IPS DF 6.9 (cell line): ENCODE data around the gene YTHDC1.
A peak's percentile ranks its signal among the peaks of the same experiment; 100 is the strongest.

Experiments
- DNase-seq: peaks from one replicate; pipeline ENCODE4 v3.0.0-alpha.2; 2013; ENCODE audit warnings: low read depth, low spot score
- H3K27ac ChIP-seq: one replicate; pipeline ENCODE4 v1.5.1; 2013; ENCODE audit warnings: low read length, control low read depth
- H3K27me3 ChIP-seq: 2 replicates; pipeline ENCODE4 v1.6.1; 2013; ENCODE audit warnings: mild to moderate bottlenecking, low read length; ENCODE audit not compliant: control insufficient read depth, insufficient read depth
- H3K36me3 ChIP-seq: 2 replicates; pipeline ENCODE4 v1.6.1; 2013; ENCODE audit warnings: low read length; ENCODE audit not compliant: control insufficient read depth, insufficient read depth
- H3K4me1 ChIP-seq: 2 replicates; pipeline ENCODE4 v1.6.1; 2013; ENCODE audit warnings: low read length; ENCODE audit not compliant: control insufficient read depth, insufficient read depth
- H3K4me3 ChIP-seq: 2 replicates; pipeline ENCODE4 v1.5.1; 2013; ENCODE audit warnings: mild to moderate bottlenecking, low read length
- H3K9me3 ChIP-seq: 2 replicates; pipeline ENCODE4 v1.6.1; 2013; ENCODE audit warnings: low read length, inconsistent platforms; ENCODE audit not compliant: control insufficient read depth, insufficient read depth
- WGBS: extraction: QIAGEN DNeasy Blood & Tissue Kit; methylation state at CpG from one replicate; pipeline ENCODE4 v1.1.7; 2013; ENCODE audit warnings: mixed read lengths, missing lambda C conversion rate; ENCODE audit not compliant: insufficient read length, insufficient coverage; 5-methylcytosine and 5-hydroxymethylcytosine counted together

YTHDC1 gene

DNA sequence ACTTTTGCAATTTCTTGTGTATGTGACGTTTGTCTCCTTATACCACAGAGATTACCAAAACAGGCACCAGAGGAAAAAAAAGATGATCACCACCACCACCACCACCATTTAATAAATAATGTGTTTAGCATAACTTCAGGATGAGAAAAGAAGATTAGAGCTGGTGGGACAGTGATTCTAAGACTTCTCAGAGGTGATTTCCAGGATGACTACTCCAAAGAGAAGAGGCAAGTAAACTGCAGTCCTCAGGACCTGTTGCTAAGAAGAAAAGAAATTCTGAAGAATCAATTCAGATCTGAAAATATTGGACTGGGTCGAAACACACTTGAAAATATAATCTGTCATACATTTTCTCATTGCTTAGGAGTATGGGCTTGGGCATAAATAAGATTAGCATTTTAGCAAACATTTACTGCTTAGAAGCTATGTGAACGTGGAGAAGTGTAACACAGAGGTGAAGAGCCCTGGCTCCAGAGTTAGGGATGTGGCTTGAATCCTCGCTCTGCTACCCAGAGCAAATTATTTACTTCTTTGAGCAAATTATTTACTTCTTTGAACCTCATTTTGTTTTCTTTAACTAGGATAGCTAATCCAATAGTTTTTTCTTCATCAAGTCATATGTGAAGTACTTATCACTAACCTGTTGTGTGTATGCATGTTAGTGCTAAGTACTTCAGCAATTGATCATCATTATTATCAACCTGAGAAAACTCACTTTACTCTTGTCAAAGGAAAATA lies 10.5 kb upstream of the YTHDC1 start:
- no CpG with 5 or more reads among the region's 4 CpGs for WGBS
- no peaks in the 10 kb centered on the region; the same call in 1 of the 2 replicates for H3K27me3 ChIP-seq
- no peak overlapping the region for H3K27ac ChIP-seq
- H3K36me3 ChIP-seq: no peaks in the 10 kb centered on the region
- no peak overlapping the region for H3K4me3 ChIP-seq
- no peaks in the 10 kb centered on the region; the same call in 1 of the 2 replicates for H3K9me3 ChIP-seq
- H3K4me1 ChIP-seq: no peaks in the 10 kb centered on the region
- DNase-seq: no peak

DNA sequence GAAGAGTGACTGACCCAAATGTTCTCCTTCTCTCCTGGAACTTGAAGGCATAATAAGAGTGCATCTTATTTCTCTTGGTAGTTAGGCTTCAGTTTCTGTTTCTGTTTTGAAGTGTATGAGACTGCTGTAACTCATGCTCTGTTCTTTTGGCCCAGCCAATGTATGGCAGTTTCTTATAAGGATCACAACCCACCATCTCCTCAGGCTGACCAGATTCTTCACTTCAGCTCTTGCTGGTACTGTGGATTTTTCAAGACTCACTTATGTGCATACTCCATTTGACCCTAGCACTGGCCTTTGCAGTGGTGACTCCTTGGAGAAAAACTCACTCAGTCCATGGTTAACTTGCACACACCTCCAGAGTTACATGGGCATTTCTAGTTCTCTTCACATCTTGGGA lies 9.6 kb upstream of the YTHDC1 start:
- DNase-seq: no peak
- H3K4me1 ChIP-seq: no peaks in the 10 kb centered on the region
- no peaks in the 10 kb centered on the region; the same call in 1 of the 2 replicates for H3K27me3 ChIP-seq
- no peaks in the 10 kb centered on the region for H3K9me3 ChIP-seq
- H3K4me3 ChIP-seq: no peak overlapping the region
- no peak overlapping the region for H3K27ac ChIP-seq
- no peaks in the 10 kb centered on the region for H3K36me3 ChIP-seq

GRCh38 chr4:68358988-68359387 lies 9.1 kb upstream of the YTHDC1 start:
- Histone ChIP-seq H3K4me3 (no peak overlapping the region), H3K9me3 (no peaks in the 10 kb centered on the region), H3K27ac (no peak overlapping the region), H3K36me3 (no peaks in the 10 kb centered on the region), H3K27me3 (no peaks in the 10 kb centered on the region; the same call in 1 of the 2 replicates), H3K4me1 (no peaks in the 10 kb centered on the region)
- WGBS: no CpG with 5 or more reads among the region's 2 CpGs
- DNase-seq: no peak

- DNase-seq: no peak
- H3K27ac ChIP-seq: no peak overlapping the region
- 100% methylated on average over 1 of the region's 2 CpGs for WGBS
- no peaks in the 10 kb centered on the region for H3K9me3 ChIP-seq
- no peak overlapping the region for H3K4me3 ChIP-seq
- H3K36me3 ChIP-seq: no peaks in the 10 kb centered on the region
- H3K4me1 ChIP-seq: no peaks in the 10 kb centered on the region
- no peaks in the 10 kb centered on the region for H3K27me3 ChIP-seq
These were observed 2.9 kb upstream of the YTHDC1 start for GRCh38 chr4:68352791-68353190.

- no peak for DNase-seq
- Histone ChIP-seq H3K9me3 (no peaks in the 10 kb centered on the region), H3K4me3 (peak overlapping the region; percentile 75; the same call in 1 of the 2 replicates), H3K27ac (no peak overlapping the region), H3K4me1 (no peaks in the 10 kb centered on the region), H3K27me3 (no peaks in the 10 kb centered on the region), H3K36me3 (no peaks in the 10 kb centered on the region)
- no CpG with 5 or more reads among the region's 14 CpGs for WGBS
These were observed 626 bp downstream of the YTHDC1 start for GRCh38 chr4:68349279-68349648.

DNA sequence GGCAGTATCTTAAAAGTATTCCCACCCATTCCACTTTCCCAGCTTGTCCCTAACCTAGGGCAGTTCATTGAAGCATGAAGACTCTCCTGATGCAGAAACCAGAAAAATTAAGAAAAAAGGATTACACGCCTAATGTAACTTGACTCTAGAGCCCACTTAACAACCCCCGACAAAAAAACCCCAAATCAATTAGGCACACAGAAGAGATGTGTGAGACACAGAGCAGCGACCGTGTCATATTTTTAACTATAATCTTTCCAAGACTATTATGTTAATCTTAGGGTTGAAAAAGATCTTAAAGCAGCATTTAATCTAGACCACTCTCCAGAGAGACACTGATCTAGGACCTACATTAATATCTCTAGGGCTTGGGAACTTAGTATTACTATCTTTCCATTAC lies 1.3 kb downstream of the YTHDC1 start:
- Histone ChIP-seq H3K27ac (no peak overlapping the region), H3K27me3 (no peaks in the 10 kb centered on the region), H3K9me3 (no peaks in the 10 kb centered on the region), H3K4me3 (peak overlapping the region; percentile 75; the same call in 1 of the 2 replicates), H3K36me3 (no peaks in the 10 kb centered on the region), H3K4me1 (no peaks in the 10 kb centered on the region)
- DNase-seq: no peak
- WGBS: no CpG with 5 or more reads among the region's 4 CpGs

- no peak overlapping the region for H3K27ac ChIP-seq
- no peaks in the 10 kb centered on the region for H3K9me3 ChIP-seq
- DNase-seq: no peak
- no peak overlapping the region; the same call in 1 of the 2 replicates for H3K4me3 ChIP-seq
- H3K27me3 ChIP-seq: no peaks in the 10 kb centered on the region
- no peaks in the 10 kb centered on the region for H3K36me3 ChIP-seq
- 100% methylated on average over 2 of the region's 5 CpGs for WGBS
- H3K4me1 ChIP-seq: no peaks in the 10 kb centered on the region
These were observed 2.0 kb downstream of the YTHDC1 start for GRCh38 chr4:68347845-68348244.

DNA sequence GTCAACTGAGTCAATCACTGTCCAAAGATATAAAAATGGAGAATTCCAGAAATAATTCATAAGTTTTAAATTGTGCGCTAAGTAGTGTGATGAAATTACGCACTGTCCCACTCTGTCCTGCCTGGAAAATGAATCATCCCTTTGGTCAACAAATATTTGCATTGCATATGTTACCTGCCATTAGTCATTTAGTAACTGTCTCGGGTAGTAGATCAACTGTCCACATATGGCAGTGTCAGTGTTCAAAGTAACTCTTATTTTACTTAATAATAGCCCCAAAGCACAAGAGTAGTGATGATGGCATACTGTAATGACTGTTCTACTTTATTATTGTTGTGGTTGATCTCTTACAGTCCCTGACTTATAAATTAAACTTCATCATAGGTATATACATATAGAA lies 3.4 kb downstream of the YTHDC1 start:
- no peaks in the 10 kb centered on the region for H3K9me3 ChIP-seq
- no peak for DNase-seq
- no CpG with 5 or more reads among the region's 3 CpGs for WGBS
- H3K36me3 ChIP-seq: no peaks in the 10 kb centered on the region; the same call in 1 of the 2 replicates
- H3K27me3 ChIP-seq: no peaks in the 10 kb centered on the region
- no peak overlapping the region for H3K4me3 ChIP-seq
- peaks cover 3% of the 10 kb centered on the region; the same call in 1 of the 2 replicates for H3K4me1 ChIP-seq
- no peak overlapping the region for H3K27ac ChIP-seq

DNA sequence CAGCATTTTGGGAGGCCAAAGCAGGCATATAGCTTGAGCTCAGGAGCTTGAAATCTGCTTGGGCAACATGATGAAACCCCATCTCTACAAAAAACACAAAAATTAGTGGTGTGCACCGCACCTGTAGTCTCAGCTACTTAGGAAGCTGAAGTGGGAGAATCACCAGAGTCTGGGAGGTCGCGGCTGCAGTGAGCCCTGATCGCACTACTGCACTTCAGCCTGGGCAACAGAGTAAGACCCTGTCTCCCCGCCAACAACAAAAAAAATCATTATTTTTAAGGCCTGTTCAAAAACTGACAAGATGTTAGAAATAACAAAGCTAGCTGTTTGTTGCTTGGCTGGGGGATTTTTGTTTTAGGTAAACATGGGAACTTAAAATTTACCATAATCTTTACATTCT lies 5.1 kb downstream of the YTHDC1 start:
- peaks cover 3% of the 10 kb centered on the region; the same call in 1 of the 2 replicates for H3K4me1 ChIP-seq
- H3K27me3 ChIP-seq: no peaks in the 10 kb centered on the region
- no peak for DNase-seq
- no peaks in the 10 kb centered on the region for H3K9me3 ChIP-seq
- no peaks in the 10 kb centered on the region; the same call in 1 of the 2 replicates for H3K36me3 ChIP-seq
- no peak overlapping the region for H3K27ac ChIP-seq
- no peak overlapping the region for H3K4me3 ChIP-seq
- no CpG with 5 or more reads among the region's 5 CpGs for WGBS

DNA sequence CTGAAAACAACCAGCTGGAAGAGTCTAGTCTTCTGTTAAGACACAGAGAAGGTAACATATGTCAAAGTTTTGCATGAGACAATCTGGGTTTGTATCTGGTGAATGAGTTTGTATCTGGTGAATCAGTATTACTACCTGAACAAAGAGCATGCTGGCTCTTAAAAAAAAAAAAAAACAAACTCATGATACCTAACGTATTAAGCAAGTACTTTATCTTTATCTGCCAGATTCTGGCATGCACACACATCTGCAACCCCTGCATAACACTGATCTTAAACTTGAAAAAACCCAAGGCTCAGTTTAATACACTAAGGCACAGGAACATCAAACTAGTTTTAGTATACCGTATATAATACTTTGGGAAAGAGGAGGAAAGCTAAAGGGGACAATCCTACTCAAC lies 5.8 kb downstream of the YTHDC1 start:
- H3K27ac ChIP-seq: no peak overlapping the region
- no peaks in the 10 kb centered on the region; the same call in 1 of the 2 replicates for H3K36me3 ChIP-seq
- no peaks in the 10 kb centered on the region for H3K9me3 ChIP-seq
- DNase-seq: no peak
- H3K27me3 ChIP-seq: no peaks in the 10 kb centered on the region
- no peak overlapping the region for H3K4me3 ChIP-seq
- H3K4me1 ChIP-seq: peaks cover 3% of the 10 kb centered on the region; the same call in 1 of the 2 replicates
- WGBS: no CpG with 5 or more reads among the region's 2 CpGs

DNA sequence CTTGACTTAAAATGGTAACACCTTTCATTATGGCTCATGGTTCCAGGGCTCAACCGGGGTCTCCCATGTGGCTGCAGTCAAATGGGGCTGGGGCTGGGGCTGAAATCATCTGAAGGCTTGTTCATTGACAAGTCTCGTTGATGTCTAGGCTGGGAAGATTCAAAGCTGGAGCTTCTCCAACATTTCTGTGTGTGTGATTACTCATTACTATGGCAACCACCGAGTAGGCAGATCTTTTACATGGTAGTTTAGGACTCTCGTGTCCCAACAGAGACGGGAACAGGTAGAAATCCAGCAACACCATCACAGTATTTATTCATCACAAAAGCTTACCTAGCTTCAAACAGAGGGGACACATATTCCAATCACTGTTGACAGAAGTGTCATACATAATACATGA lies 7.8 kb downstream of the YTHDC1 start:
- no peaks in the 10 kb centered on the region for H3K9me3 ChIP-seq
- peaks cover 2% of the 10 kb centered on the region; the same call in 1 of the 2 replicates for H3K36me3 ChIP-seq
- WGBS: no CpG with 5 or more reads among the region's 5 CpGs
- no peak overlapping the region for H3K4me3 ChIP-seq
- H3K4me1 ChIP-seq: peaks cover 3% of the 10 kb centered on the region; the same call in 1 of the 2 replicates
- DNase-seq: no peak
- H3K27ac ChIP-seq: no peak overlapping the region
- no peaks in the 10 kb centered on the region for H3K27me3 ChIP-seq
